NCI-H1436 treated with DMSO at 0.1 percent for 48 hours (cell line): Measurements from ENCODE around the gene ANXA4.
"Not testable (repeated sequence)": the region's sequence is repeated elsewhere in the genome, so short reads cannot be mapped to it uniquely, and the experiment has no call there.

Experiments used
- DNase-seq: peaks from one replicate; lab custom pipeline; 2025; lab: John Stamatoyannopoulos, UW

ANXA4 gene

GRCh38 chr2:69810550-69810949 is 68.6 kb downstream of the ANXA4 start:
- DNase-seq, result no peak

GRCh38 chr2:69811018-69811417 is 69.1 kb downstream of the ANXA4 start:
- DNase-seq, result no peak

- no peak for DNase-seq
These were observed 69.7 kb downstream of the ANXA4 start for GRCh38 chr2:69811591-69811990.

- DNase-seq, result no peak
These were observed 73.8 kb downstream of the ANXA4 start for GRCh38 chr2:69815717-69816116.

- peak; percentile 20 for DNase-seq
These were observed 75.1 kb downstream of the ANXA4 start for GRCh38 chr2:69816923-69817542.

- no peak for DNase-seq
These were observed 76.0 kb downstream of the ANXA4 start for GRCh38 chr2:69817729-69818501.

- DNase-seq, result no peak
These were observed 86.0 kb downstream of the ANXA4 start for GRCh38 chr2:69827796-69828540.

- DNase-seq, result no peak
These were observed 87.0 kb downstream of the ANXA4 start for GRCh38 chr2:69828938-69829255.

GRCh38 chr2:69829256-69830044 is 87.5 kb downstream of the ANXA4 start, which contains the start of gene GMCL1:
TSS of gene GMCL1 (plus strand) at chr2:69829660. CDS start at chr2:69829893, 233 bp downstream.
- DNase-seq, result peak; percentile 69

GRCh38 chr2:69830045-69830905 is 88.3 kb downstream of the ANXA4 start:
- no peak for DNase-seq

- not testable (repeated sequence) for DNase-seq
These were observed 88.9 kb downstream of the ANXA4 start for GRCh38 chr2:69830906-69831241.

GRCh38 chr2:69831354-69831905 is 89.5 kb downstream of the ANXA4 start:
- DNase-seq, result no peak

GRCh38 chr2:69833752-69834151 is 91.8 kb downstream of the ANXA4 start:
- no peak for DNase-seq

- DNase-seq, result no peak
These were observed 93.7 kb downstream of the ANXA4 start for GRCh38 chr2:69835666-69836065.

GRCh38 chr2:69836316-69836715 is 94.4 kb downstream of the ANXA4 start:
- no peak for DNase-seq

- DNase-seq, result no peak
These were observed 95.6 kb downstream of the ANXA4 start for GRCh38 chr2:69837533-69837932.

GRCh38 chr2:69843993-69844392 is 102.1 kb downstream of the ANXA4 start:
- no peak for DNase-seq

- no peak for DNase-seq
These were observed 102.6 kb downstream of the ANXA4 start for GRCh38 chr2:69844560-69844959.

GRCh38 chr2:69846182-69847067 is 104.5 kb downstream of the ANXA4 start:
- DNase-seq, result no peak
